HepG2 (cell line): Measurements from ENCODE around the gene FBXL4.

Experiments used
- MEIS2 ChIP-seq: sonication (generic); formaldehyde crosslinking; IDR thresholded peaks from 2 replicates; pipeline ENCODE4 v1.9.0; 2021; ENCODE audit warnings: mild to moderate bottlenecking, missing genetic modification reagents
- RFXANK ChIP-seq: IDR thresholded peaks from 2 replicates; pipeline ENCODE4 v1.6.1; 2016
- WIZ ChIP-seq: sonication (generic); formaldehyde crosslinking; IDR thresholded peaks from 2 replicates; pipeline ENCODE4 v1.5.1; 2020; ENCODE audit warnings: mild to moderate bottlenecking, missing genetic modification reagents
- ZNF232 ChIP-seq: sonication (generic); formaldehyde crosslinking; IDR thresholded peaks from 2 replicates; pipeline ENCODE4 v1.4.0; 2020; ENCODE audit warnings: missing genetic modification reagents, borderline replicate concordance

DNA sequence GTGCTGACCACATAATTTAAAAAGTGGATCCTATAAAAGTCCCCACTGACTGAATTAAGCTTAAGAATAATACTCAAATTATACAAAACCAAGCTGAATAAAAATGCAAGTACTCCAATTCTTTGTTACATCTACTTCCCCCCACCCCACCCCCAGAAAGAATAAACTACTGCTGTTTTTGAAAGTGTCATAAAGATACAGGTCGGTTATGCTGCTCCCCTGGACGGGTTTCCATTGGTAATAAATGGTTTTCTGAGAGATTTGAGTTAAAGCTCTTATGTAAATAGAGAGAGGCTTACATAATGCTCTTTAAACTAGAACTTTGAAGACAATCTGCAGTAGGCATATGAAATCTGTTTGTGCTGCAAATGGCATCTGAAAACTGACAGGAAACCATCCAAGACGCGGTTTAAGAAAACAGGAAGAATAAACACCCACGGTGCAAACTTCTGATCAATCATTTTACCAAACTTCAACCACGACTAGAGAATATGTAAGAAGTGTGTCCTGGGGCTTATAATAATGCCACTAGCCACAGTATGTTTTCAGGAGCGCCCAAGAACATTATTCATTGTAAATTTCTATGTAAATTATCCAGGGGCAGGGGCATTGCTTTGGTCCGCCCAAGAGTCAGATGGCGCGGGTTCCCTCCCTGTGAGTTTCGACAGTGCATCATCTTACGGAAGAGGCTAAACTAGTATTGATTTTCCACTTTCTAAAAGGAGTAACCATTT, 124.2 kb downstream of the FBXL4 start:
- TF ChIP-seq RFXANK (CRISPR knock-in tag) (no peak), WIZ (no peak), ZNF232 (CRISPR knock-in tag) (no peak), MEIS2 (CRISPR knock-in tag) (no peak)
